Lung (tissue), 12 donors: ENCODE measurements around the gene MCTP1. TPM values are rescaled to one million over a fixed set of nuclear protein-coding genes. Genes with fewer than 3 reads are reported as not detected.

Experiments
- ATAC-seq: fragments of 200-7000 bp; cut with Tn5 transposase; one replicate; pipeline ENCODE4 v1.9.1; 2020; ENCODE audit warnings: moderate number of reproducible peaks; ENCODE audit not compliant: insufficient read depth, low FRiP score
- DNase-seq, 3 donors: peaks; one replicate each; pipeline ENCODE4 v3.0.0-alpha.2; 2013 to 2017
- H3K27ac ChIP-seq, 2 donors: one replicate each; pipeline ENCODE4 v1.5.1; 2013; ENCODE audit warnings: mild to moderate bottlenecking in 2 of 2, moderate library complexity in 2 of 2, control low read depth in 1 of 2, inconsistent platforms in 1 of 2, low read depth in 1 of 2, low read length in 1 of 2
- H3K27me3 ChIP-seq, 3 donors: one replicate each; pipeline ENCODE4 v1.5.1; 2013; ENCODE audit warnings: low read length in 2 of 3; ENCODE audit not compliant: control insufficient read depth in 3 of 3, insufficient read depth in 3 of 3
- H3K36me3 ChIP-seq, 4 donors: one replicate each; pipeline ENCODE4 v1.5.1; 2013; ENCODE audit warnings: low read length in 4 of 4, mild to moderate bottlenecking in 1 of 4, moderate library complexity in 1 of 4; ENCODE audit not compliant: control insufficient read depth in 4 of 4, insufficient read depth in 4 of 4
- H3K4me1 ChIP-seq, 5 donors: one replicate each; pipeline ENCODE4 v1.5.1; 2013; ENCODE audit warnings: low read length in 5 of 5, mild to moderate bottlenecking in 2 of 5, moderate library complexity in 1 of 5; ENCODE audit not compliant: control insufficient read depth in 5 of 5, insufficient read depth in 5 of 5
- H3K4me3 ChIP-seq: one replicate; pipeline ENCODE4 v1.5.1; 2013; ENCODE audit warnings: mild to moderate bottlenecking, control low read depth, moderate library complexity
- H3K9ac ChIP-seq, 2 donors: one replicate each; pipeline ENCODE4 v1.5.1; 2013; ENCODE audit warnings: low read length in 2 of 2, control low read depth in 1 of 2; ENCODE audit not compliant: insufficient read depth in 1 of 2
- H3K9me3 ChIP-seq, 4 donors: one replicate each; pipeline ENCODE4 v1.5.1; 2013; ENCODE audit warnings: low read length in 3 of 4, mild to moderate bottlenecking in 1 of 4, moderate library complexity in 1 of 4; ENCODE audit not compliant: control insufficient read depth in 4 of 4, insufficient read depth in 3 of 4
- WGBS, 2 donors: extraction: QIAGEN DNeasy Blood & Tissue Kit; methylation state at CpG; one replicate each; pipeline ENCODE4 v1.1.7; 2013; 5-methylcytosine and 5-hydroxymethylcytosine counted together
- polyA plus RNA-seq, 2 donors: library from polyadenylated mRNA; stranded (reverse); fragments of 200-250 nt; gene quantifications; one replicate each; pipeline ENCODE4 v1.2.1, GENCODE V29; 2013
- total RNA-seq, 2 donors: library from RNA; depleted of rRNA in 1 of 2; stranded (reverse); fragments of >200 nt in 1 of 2; gene quantifications; one replicate each; pipeline ENCODE4 v1.2.1, GENCODE V29; 2014 to 2021
- TF ChIP-seq, protein P1 (sequence below): IDR thresholded peaks from 2 replicates; pipeline ENCODE4 v1.5.1; 2012; ENCODE audit warnings: mild to moderate bottlenecking; ENCODE audit errors: control extremely low read depth, extremely low read depth
- donor health status: control.
- donor health status: control.
- donor health status: Bipolar disorder and iron deficiency.
- donor health status: healthy.
- donor health status: DM: yes; HTN: yes; CAD: no.

MCTP1 gene
- total and polyA plus RNA-seq, 4 donors = 5.8 to 34.8 (median 27.4) TPM

DNA sequence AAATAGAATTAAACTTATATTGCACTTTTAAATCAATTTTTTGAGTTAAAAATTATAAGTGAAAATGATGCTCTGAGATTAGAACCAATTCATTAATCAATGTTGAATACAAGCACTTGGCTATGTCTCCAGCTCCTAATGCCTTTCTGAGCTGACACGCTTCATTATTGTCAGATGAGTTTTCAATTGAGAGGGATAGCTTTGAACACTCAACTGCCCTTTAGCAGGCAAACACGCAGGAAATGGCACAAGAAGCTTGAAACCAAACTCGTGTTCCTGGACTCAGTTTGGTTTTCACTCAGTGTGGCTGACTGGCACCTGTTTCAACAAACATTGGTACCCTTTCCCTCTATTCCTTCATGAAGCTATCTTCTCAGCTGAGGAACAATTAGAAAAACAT is 109.8 kb downstream of the MCTP1 start:
- no peak for DNase-seq
- H3K27ac ChIP-seq = no peak overlapping the region
- peaks cover 0 to 1% (median 0%) of the 10 kb centered on the region in 5 donors for H3K4me1 ChIP-seq
- no peak for ATAC-seq
- 58 to 63% methylated on average over 3 of the region's 3 CpGs for WGBS, 2 donors
- H3K9ac ChIP-seq = no peak overlapping the region
- TF ChIP-seq, protein P1, sequence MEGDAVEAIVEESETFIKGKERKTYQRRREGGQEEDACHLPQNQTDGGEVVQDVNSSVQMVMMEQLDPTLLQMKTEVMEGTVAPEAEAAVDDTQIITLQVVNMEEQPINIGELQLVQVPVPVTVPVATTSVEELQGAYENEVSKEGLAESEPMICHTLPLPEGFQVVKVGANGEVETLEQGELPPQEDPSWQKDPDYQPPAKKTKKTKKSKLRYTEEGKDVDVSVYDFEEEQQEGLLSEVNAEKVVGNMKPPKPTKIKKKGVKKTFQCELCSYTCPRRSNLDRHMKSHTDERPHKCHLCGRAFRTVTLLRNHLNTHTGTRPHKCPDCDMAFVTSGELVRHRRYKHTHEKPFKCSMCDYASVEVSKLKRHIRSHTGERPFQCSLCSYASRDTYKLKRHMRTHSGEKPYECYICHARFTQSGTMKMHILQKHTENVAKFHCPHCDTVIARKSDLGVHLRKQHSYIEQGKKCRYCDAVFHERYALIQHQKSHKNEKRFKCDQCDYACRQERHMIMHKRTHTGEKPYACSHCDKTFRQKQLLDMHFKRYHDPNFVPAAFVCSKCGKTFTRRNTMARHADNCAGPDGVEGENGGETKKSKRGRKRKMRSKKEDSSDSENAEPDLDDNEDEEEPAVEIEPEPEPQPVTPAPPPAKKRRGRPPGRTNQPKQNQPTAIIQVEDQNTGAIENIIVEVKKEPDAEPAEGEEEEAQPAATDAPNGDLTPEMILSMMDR = no peak
- no peaks in the 10 kb centered on the region for H3K27me3 ChIP-seq
- H3K4me3 ChIP-seq = no peak overlapping the region
- H3K9me3 ChIP-seq = peaks cover 0 to 5% (median 2%) of the 10 kb centered on the region in 4 donors
- H3K36me3 ChIP-seq = no peaks in the 10 kb centered on the region

DNA sequence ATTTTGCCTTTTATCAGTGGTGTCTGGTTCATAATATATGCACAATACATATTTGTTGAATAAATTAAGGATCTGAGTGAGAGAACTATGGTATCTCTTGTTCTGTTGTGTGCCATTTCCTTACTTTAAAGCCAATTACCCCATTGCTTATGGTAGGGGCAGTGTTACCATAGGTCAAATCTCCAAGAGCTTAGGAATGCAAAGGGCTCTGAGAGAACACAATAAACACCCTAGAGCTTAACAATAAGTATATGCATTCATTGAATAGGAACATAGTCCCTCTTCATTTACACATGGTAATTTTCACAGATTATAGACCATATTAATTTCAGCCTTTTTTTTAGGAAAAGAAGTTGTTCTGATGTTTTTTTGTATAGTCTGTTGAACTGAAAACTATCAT is 112.2 kb downstream of the MCTP1 start:
- H3K9me3 ChIP-seq = no peaks in the 10 kb centered on the region
- no peaks in the 10 kb centered on the region for H3K36me3 ChIP-seq
- no peaks in the 10 kb centered on the region for H3K4me1 ChIP-seq
- no peak overlapping the region for H3K9ac ChIP-seq
- DNase-seq (no peak), ATAC-seq (no peak)
- TF ChIP-seq, protein P1 = no peak
- H3K27me3 ChIP-seq = no peaks in the 10 kb centered on the region
- H3K4me3 ChIP-seq = no peak overlapping the region
- no peak overlapping the region for H3K27ac ChIP-seq

DNA sequence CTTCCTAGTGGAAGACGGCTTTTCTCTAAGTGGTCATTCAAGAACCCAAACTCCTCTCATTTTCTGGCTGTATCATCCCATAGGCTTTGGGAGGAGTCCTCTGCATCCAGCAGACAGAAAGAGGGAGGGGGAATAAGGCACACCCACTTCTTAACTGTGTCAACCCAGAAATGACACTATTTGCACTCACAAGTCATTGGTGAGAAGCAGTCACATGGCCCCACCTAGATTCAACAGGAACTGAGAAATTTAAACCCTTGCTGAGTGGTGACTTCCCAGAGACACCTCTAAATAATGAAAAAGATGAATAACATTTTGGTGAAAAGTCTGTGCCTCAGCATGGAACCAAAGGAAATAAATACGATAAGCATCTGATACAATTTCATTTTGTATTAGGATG is 120.0 kb downstream of the MCTP1 start:
- Histone ChIP-seq H3K9me3 (peaks cover 0 to 2% (median 0%) of the 10 kb centered on the region in 4 donors), H3K27me3 (no peaks in the 10 kb centered on the region), H3K9ac (no peak overlapping the region), H3K36me3 (no peaks in the 10 kb centered on the region), H3K4me3 (no peak overlapping the region), H3K4me1 (peaks cover 0 to 17% (median 0%) of the 10 kb centered on the region in 5 donors), H3K27ac (no peak overlapping the region)
- TF ChIP-seq, protein P1 = no peak
- no peak for DNase-seq
- 97% methylated on average over 2 of the region's 2 CpGs for WGBS, 2 donors
- no peak for ATAC-seq

DNA sequence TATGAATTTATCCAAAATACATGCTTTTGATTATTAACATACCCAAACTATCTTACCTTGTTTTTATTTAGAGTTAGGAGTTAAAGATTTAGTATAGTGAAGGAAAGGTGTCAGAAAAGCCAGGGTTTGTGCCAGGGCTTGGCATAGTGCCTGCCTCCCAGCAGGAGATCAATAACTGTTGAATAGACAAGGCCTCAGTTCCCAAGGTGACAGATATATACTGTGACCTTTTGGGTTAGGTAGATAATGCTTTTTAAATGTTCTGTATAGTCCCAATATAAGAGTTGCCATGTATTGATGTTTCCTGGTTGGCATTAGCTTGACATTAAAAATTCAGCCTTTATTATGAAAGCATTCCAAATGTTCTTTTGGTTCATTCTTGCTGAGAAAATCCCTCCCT is 121.8 kb downstream of the MCTP1 start:
- Histone ChIP-seq H3K36me3 (no peaks in the 10 kb centered on the region), H3K9ac (no peak overlapping the region), H3K27me3 (no peaks in the 10 kb centered on the region), H3K27ac (no peak overlapping the region), H3K9me3 (peaks cover 0 to 2% (median 0%) of the 10 kb centered on the region in 4 donors), H3K4me3 (no peak overlapping the region), H3K4me1 (peaks cover 0 to 17% (median 0%) of the 10 kb centered on the region in 5 donors)
- TF ChIP-seq, protein P1 = no peak
- no peak for DNase-seq
- no peak for ATAC-seq
